HCT116 (cell line): ENCODE data around the gene TNRC6C. TPM values are rescaled to one million over a fixed set of nuclear protein-coding genes. Genes with fewer than 3 reads are reported as not detected.

Experiments
- ATAC-seq: fragments of 200-7000 bp; cut with Tn5 transposase; 2 replicates; pipeline ENCODE4 v1.9.1; 2020; ENCODE audit warnings: mild to moderate bottlenecking, moderate library complexity
- BruUV-seq: library from RNA; stranded (reverse); fragments of 400-500 nt; replicated peaks from 2 replicates; lab custom pipeline; 2021; lab: Mats Ljungman, UMichigan
- CTCF ChIA-PET: fragments of 300-600 bp; sonication (Branson Sonifier 250); formaldehyde crosslinking; loops from one replicate; lab custom pipeline; 2021; ENCODE audit warnings: antibody characterized with exemption; lab: Charles Lee
- POLR2A ChIA-PET: fragments of 300-600, 350-600 bp; sonication (Branson Sonifier 250); formaldehyde crosslinking; loops from one replicate; lab custom pipeline; 2021; ENCODE audit warnings: antibody characterized with exemption; lab: Charles Lee
- RAD21 ChIA-PET, 2 experiments: fragments of 300-600 bp; sonication (Branson Sonifier 250); formaldehyde crosslinking; loops; one replicate each; lab custom pipeline; 2023; ENCODE audit warnings: low total read pairs in 2 of 2; ENCODE audit not compliant: uncharacterized antibody in 2 of 2, unreplicated experiment in 2 of 2, low non-redundant PET in 1 of 2; lab: Charles Lee
- DNase-seq: peaks from one replicate; pipeline ENCODE4 v3.0.0-alpha.2; 2010; ENCODE audit warnings: low read depth, low spot score
- H2AFZ ChIP-seq: fragments of 200-600 bp; shearing (Covaris generic), sonication (generic); 2 replicates; pipeline ENCODE4 v1.6.1; 2017; ENCODE audit warnings: low read depth, mixed run types, mixed read lengths, antibody characterized with exemption, low read length; ENCODE audit not compliant: poor library complexity, severe bottlenecking
- H3K27ac ChIP-seq: 2 replicates; pipeline ENCODE4 v1.5.1; 2012; ENCODE audit warnings: low read depth, low read length
- H3K27me3 ChIP-seq: fragments of 200-600 bp; sonication (generic); 2 replicates; pipeline ENCODE4 v1.6.1; 2016; ENCODE audit warnings: mixed run types, low read length, mixed read lengths; ENCODE audit not compliant: insufficient read depth
- H3K36me3 ChIP-seq, 2 experiments: fragments of 200-500 bp in 1 of 2; fragments of 200-600 bp in 1 of 2; sonication (Bioruptor generic) in 1 of 2; sonication (generic) in 1 of 2; 2 replicates each; pipeline versions ENCODE4 v1.5.1 to v1.6.1; 2014 to 2016; ENCODE audit warnings: low read length in 2 of 2, inconsistent platforms in 1 of 2, mixed read lengths in 1 of 2, mixed run types in 1 of 2; ENCODE audit not compliant: insufficient read depth in 2 of 2, control insufficient read depth in 1 of 2
- H3K4me1 ChIP-seq, 2 experiments: fragments of 200-600 bp in 1 of 2; sonication (generic) in 1 of 2; 2 replicates each; pipeline versions ENCODE4 v1.5.1 to v1.6.1; 2012 to 2017; ENCODE audit warnings: low read length in 2 of 2, inconsistent platforms in 1 of 2, mild to moderate bottlenecking in 1 of 2, mixed read lengths in 1 of 2, mixed run types in 1 of 2, moderate library complexity in 1 of 2; ENCODE audit not compliant: insufficient read depth in 2 of 2, control insufficient read depth in 1 of 2
- H3K4me2 ChIP-seq: fragments of 200-600 bp; sonication (generic); 2 replicates; pipeline ENCODE4 v1.6.1; 2017; ENCODE audit warnings: mixed run types, low read length, mixed read lengths
- H3K4me3 ChIP-seq, 2 experiments: fragments of 200-600 bp in 1 of 2; sonication (generic) in 1 of 2; replicated peaks in 1 of 2; 2 replicates each; pipeline ENCODE4 v1.5.1; 2011 to 2016; ENCODE audit warnings: low read length in 2 of 2, control low read depth in 1 of 2, low read depth in 1 of 2, mild to moderate bottlenecking in 1 of 2, mixed read lengths in 1 of 2, mixed run types in 1 of 2
- H3K79me2 ChIP-seq: fragments of 200-600 bp; sonication (generic); 2 replicates; pipeline ENCODE4 v1.6.1; 2017; ENCODE audit warnings: mild to moderate bottlenecking, mixed run types, low read length, moderate library complexity, mixed read lengths; ENCODE audit not compliant: insufficient read depth
- H3K9ac ChIP-seq: fragments of 200-600 bp; sonication (generic); 2 replicates; pipeline ENCODE4 v1.6.1; 2016; ENCODE audit warnings: low read length, mixed read lengths
- H3K9me2 ChIP-seq: fragments of 200-600 bp; sonication (generic), shearing (Covaris generic); 2 replicates; pipeline ENCODE4 v1.6.1; 2017; ENCODE audit warnings: mixed run types, mild to moderate bottlenecking, moderate library complexity; ENCODE audit not compliant: insufficient read depth
- H3K9me3 ChIP-seq, 2 experiments: fragments of 200-500 bp in 1 of 2; fragments of 200-600 bp in 1 of 2; sonication (Bioruptor generic) in 1 of 2; sonication (generic) in 1 of 2; 2 replicates each; pipeline ENCODE4 v1.6.1; 2014 to 2017; ENCODE audit warnings: low read length in 2 of 2, mixed read lengths in 2 of 2, inconsistent platforms in 1 of 2, low read depth in 1 of 2, mild to moderate bottlenecking in 1 of 2, mixed run types in 1 of 2, moderate library complexity in 1 of 2; ENCODE audit not compliant: control insufficient read depth in 1 of 2, insufficient read depth in 1 of 2
- H4K20me1 ChIP-seq: fragments of 200-600 bp; sonication (generic), shearing (Covaris generic); 2 replicates; pipeline ENCODE4 v1.6.1; 2017; ENCODE audit warnings: mixed run types, mild to moderate bottlenecking, moderate library complexity; ENCODE audit not compliant: insufficient read depth
- CTCF ChIP-seq, 3 experiments: fragments of 200-600 bp in 1 of 3; sonication (generic) in 1 of 3; IDR thresholded peaks in 2 of 3; conservative IDR thresholded peaks in 1 of 3; 2 replicates each; pipeline ENCODE4 v1.5.1; 2012 to 2017; ENCODE audit warnings: low read depth in 2 of 3, low read length in 2 of 3, antibody characterized with exemption in 1 of 3, borderline replicate concordance in 1 of 3, control low read depth in 1 of 3, mild to moderate bottlenecking in 1 of 3, mixed read lengths in 1 of 3, mixed run types in 1 of 3, moderate library complexity in 1 of 3; ENCODE audit not compliant: insufficient read depth in 1 of 3
- EZH2 ChIP-seq: fragments of 200-600 bp; sonication (generic); IDR thresholded peaks from 2 replicates; pipeline ENCODE4 v1.6.1; 2017; ENCODE audit warnings: antibody characterized with exemption, mixed run types
- JUND ChIP-seq: IDR thresholded peaks from 2 replicates; pipeline ENCODE4 v1.6.1; 2012
- POLR2AphosphoS5 ChIP-seq: IDR thresholded peaks from 2 replicates; pipeline ENCODE4 v1.6.1; 2011; ENCODE audit warnings: mild to moderate bottlenecking, low read depth, low read length, moderate library complexity
- SIN3A ChIP-seq: IDR thresholded peaks from 2 replicates; pipeline ENCODE4 v1.6.1; 2012; ENCODE audit warnings: low read depth
- ZNF274 ChIP-seq: fragments of 200-500 bp; sonication (Bioruptor generic); IDR thresholded peaks from 2 replicates; pipeline ENCODE4 v1.6.1; 2014; ENCODE audit warnings: mild to moderate bottlenecking, low read depth, low read length, inconsistent platforms
- intact Hi-C: fragments of 100-400 bp; cut with micrococcal nuclease; formaldehyde crosslinking; loops from 2 replicates; pipeline ENCODE4 v1.10.0; 2022
- total RNA-seq: library from RNA; stranded (reverse); gene quantifications from one replicate; pipeline ENCODE4 v1.2.1, GENCODE V29; 2021; ENCODE audit not compliant: unreplicated experiment
- TF ChIP-seq, protein P1 (sequence below): IDR thresholded peaks from 2 replicates; pipeline ENCODE4 v1.6.1; 2011; ENCODE audit warnings: mild to moderate bottlenecking, low read length, moderate library complexity; ENCODE audit not compliant: insufficient replicate concordance; ENCODE audit errors: extremely low read depth
- TF ChIP-seq, protein P2 (sequence below): IDR thresholded peaks from 2 replicates; pipeline ENCODE4 v1.6.1; 2012

The TNRC6C gene
- total RNA-seq, 1 experiment from 2014 or later, result 23.4 TPM

DNA sequence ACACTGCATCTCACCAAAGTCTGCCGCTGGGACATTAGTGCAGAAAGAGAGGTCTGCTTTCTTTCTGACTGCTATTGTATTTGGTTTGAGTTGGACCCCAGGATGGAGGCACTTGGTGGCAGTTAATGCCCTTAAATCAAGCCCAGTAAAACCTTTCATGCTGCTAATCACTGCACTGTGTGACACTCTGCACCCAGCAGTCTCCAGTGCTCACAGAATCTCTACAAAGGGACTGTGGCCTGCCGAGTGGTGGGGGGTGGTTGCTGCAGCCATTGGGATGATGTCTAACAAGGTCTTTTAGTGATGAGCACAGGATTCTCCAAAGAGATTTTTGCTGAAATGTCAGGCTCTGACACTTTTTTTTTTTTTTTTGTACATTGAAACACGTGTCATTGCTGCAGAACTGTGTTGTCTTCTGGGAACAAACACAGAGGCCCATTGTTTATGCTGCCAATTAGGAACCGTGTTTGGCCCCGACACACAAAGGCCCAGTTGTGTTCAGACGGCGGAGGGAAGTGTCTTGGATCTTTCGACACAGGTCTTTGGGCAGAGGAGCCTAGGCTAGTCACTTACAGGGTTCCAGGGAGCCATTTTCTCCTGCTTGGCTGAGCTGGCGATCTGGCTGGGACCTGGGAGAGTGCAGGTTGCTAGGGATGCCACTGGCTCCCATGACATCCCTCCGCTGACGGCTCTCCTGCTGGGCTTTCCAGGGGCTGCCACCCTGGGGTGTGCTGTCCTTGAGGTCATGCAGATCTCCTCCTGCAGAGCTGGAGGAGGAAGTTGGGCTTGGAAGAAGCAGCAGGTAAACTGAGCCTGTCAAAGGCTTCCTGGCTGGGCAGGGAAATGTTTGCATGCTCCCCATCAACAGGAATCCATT, 16.2 kb upstream of the TNRC6C start:
- H3K4me3 ChIP-seq, result no peak overlapping the region
- no peak overlapping the region for H2AFZ ChIP-seq
- ChIA-PET RAD21 (no interaction called here), CTCF (no interaction called here), POLR2A (no interaction called here)
- no peaks in the 10 kb centered on the region for H3K27me3 ChIP-seq
- ATAC-seq (no peak), DNase-seq (no peak)
- H3K27ac ChIP-seq, result no peak overlapping the region
- no peak overlapping the region for H3K9ac ChIP-seq
- H3K9me2 ChIP-seq, result no peaks in the 10 kb centered on the region
- no peak overlapping the region for H3K4me2 ChIP-seq
- no peaks in the 10 kb centered on the region for H3K79me2 ChIP-seq
- no peaks in the 10 kb centered on the region for H4K20me1 ChIP-seq
- no peaks in the 10 kb centered on the region for H3K9me3 ChIP-seq
- TF ChIP-seq POLR2AphosphoS5 (no peak), EZH2 (no peak), ZNF274 (no peak), SIN3A (no peak), JUND (no peak), CTCF (IDR thresholded peaks at IDR 0.05 in 2 of 3, conservative IDR thresholded peaks at IDR 0.05 in 1 of 3; ENCODE audit: borderline replicate concordance in 1 of 3, insufficient read depth in 1 of 3, low read depth in 2 of 3, low read length in 2 of 3) (no peak)
- TF ChIP-seq, protein P1, sequence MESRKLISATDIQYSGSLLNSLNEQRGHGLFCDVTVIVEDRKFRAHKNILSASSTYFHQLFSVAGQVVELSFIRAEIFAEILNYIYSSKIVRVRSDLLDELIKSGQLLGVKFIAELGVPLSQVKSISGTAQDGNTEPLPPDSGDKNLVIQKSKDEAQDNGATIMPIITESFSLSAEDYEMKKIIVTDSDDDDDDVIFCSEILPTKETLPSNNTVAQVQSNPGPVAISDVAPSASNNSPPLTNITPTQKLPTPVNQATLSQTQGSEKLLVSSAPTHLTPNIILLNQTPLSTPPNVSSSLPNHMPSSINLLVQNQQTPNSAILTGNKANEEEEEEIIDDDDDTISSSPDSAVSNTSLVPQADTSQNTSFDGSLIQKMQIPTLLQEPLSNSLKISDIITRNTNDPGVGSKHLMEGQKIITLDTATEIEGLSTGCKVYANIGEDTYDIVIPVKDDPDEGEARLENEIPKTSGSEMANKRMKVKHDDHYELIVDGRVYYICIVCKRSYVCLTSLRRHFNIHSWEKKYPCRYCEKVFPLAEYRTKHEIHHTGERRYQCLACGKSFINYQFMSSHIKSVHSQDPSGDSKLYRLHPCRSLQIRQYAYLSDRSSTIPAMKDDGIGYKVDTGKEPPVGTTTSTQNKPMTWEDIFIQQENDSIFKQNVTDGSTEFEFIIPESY, result no peak
- TF ChIP-seq, protein P2, sequence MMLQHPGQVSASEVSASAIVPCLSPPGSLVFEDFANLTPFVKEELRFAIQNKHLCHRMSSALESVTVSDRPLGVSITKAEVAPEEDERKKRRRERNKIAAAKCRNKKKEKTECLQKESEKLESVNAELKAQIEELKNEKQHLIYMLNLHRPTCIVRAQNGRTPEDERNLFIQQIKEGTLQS, result no peak
- BruUV-seq, result no TSS peak
- no peaks in the 10 kb centered on the region for H3K36me3 ChIP-seq
- no peaks in the 10 kb centered on the region for H3K4me1 ChIP-seq
- intact Hi-C loops, result no loop called here
